NCI-H2107 (cell line): ENCODE data around the gene FOXK1.
A peak's percentile ranks its signal among the peaks of the same experiment; 100 is the strongest.
"Not testable (repeated sequence)": the region's sequence is repeated elsewhere in the genome, so short reads cannot be mapped to it uniquely, and the experiment has no call there.

Source experiments
- DNase-seq: peaks from one replicate; lab custom pipeline; 2025; lab: John Stamatoyannopoulos, UW

FOXK1 gene

GRCh38 chr7:4681886-4682620, at the start of gene FOXK1:
FOXK1 (plus strand) TSS chr7:4682295; CDS start chr7:4682309, 14 bp downstream.
- DNase-seq = peak; percentile 35

- DNase-seq = no peak
Observed at GRCh38 chr7:4633012-4633411, 49.1 kb upstream of the FOXK1 start.

GRCh38 chr7:4634166-4634565, 47.9 kb upstream of the FOXK1 start:
- no peak for DNase-seq

- DNase-seq = no peak
Observed at GRCh38 chr7:4638781-4639575, 43.1 kb upstream of the FOXK1 start.

- DNase-seq = no peak
Observed at GRCh38 chr7:4641091-4641666, 40.9 kb upstream of the FOXK1 start.

GRCh38 chr7:4641667-4642467, 40.2 kb upstream of the FOXK1 start:
- peak; percentile 97 for DNase-seq

GRCh38 chr7:4642468-4643203, 39.5 kb upstream of the FOXK1 start:
- DNase-seq = no peak

GRCh38 chr7:4643204-4643471, 39.0 kb upstream of the FOXK1 start:
- not testable (repeated sequence) for DNase-seq

- no peak for DNase-seq
Observed at GRCh38 chr7:4645246-4645645, 36.8 kb upstream of the FOXK1 start.

GRCh38 chr7:4648111-4648510, 34.0 kb upstream of the FOXK1 start:
- DNase-seq = no peak

- no peak for DNase-seq
Observed at GRCh38 chr7:4650433-4651047, 31.6 kb upstream of the FOXK1 start.

GRCh38 chr7:4653771-4654170, 28.3 kb upstream of the FOXK1 start:
- DNase-seq = no peak

- DNase-seq = no peak
Observed at GRCh38 chr7:4655311-4655710, 26.8 kb upstream of the FOXK1 start.

- no peak for DNase-seq
Observed at GRCh38 chr7:4655896-4656295, 26.2 kb upstream of the FOXK1 start.

- DNase-seq = no peak
Observed at GRCh38 chr7:4657640-4658417, 24.3 kb upstream of the FOXK1 start.

- DNase-seq = no peak
Observed at GRCh38 chr7:4659551-4660286, 22.4 kb upstream of the FOXK1 start.

GRCh38 chr7:4661871-4662270, 20.2 kb upstream of the FOXK1 start:
- DNase-seq = no peak

- no peak for DNase-seq
Observed at GRCh38 chr7:4663239-4664018, 18.7 kb upstream of the FOXK1 start.

- DNase-seq = no peak
Observed at GRCh38 chr7:4665661-4666060, 16.4 kb upstream of the FOXK1 start.
